CD4-positive, alpha-beta memory T cell (primary cell): ENCODE measurements around the gene ABHD8. TPM values are rescaled to one million over a fixed set of nuclear protein-coding genes. Genes with fewer than 3 reads are reported as not detected.
A peak's percentile ranks its signal among the peaks of the same experiment; 100 is the strongest.

Source experiments
- CTCF ChIA-PET: fragments of 350-600 bp; sonication (Branson Sonifier 250); formaldehyde crosslinking; loops from one replicate; lab custom pipeline; 2021; ENCODE audit warnings: inconsistent platforms; ENCODE audit not compliant: partially characterized antibody; lab: Charles Lee
- POLR2A ChIA-PET: fragments of 350-600 bp; sonication (Branson Sonifier 250); formaldehyde crosslinking; loops from one replicate; lab custom pipeline; 2021; ENCODE audit not compliant: partially characterized antibody; lab: Charles Lee
- DNase-seq, 5 donors: peaks; one replicate each; pipeline versions ENCODE4 v3.0.0 to v3.0.0-alpha.2; 2020 to 2022; ENCODE audit warnings: mixed read lengths in 1 of 5
- H3K27ac ChIP-seq: one replicate; pipeline ENCODE4 v1.7.0; 2013; ENCODE audit warnings: low read depth, low read length
- H3K27me3 ChIP-seq: 2 replicates; pipeline ENCODE4 v1.7.0; 2013; ENCODE audit warnings: mild to moderate bottlenecking, low read length, moderate library complexity; ENCODE audit not compliant: insufficient read depth
- H3K36me3 ChIP-seq: 2 replicates; pipeline ENCODE4 v1.7.0; 2013; ENCODE audit warnings: mild to moderate bottlenecking, low read length, moderate library complexity; ENCODE audit not compliant: insufficient read depth
- H3K4me1 ChIP-seq: 2 replicates; pipeline ENCODE4 v1.7.0; 2013; ENCODE audit warnings: mild to moderate bottlenecking, low read length, moderate library complexity; ENCODE audit not compliant: insufficient read depth
- H3K4me3 ChIP-seq, 2 donors: one replicate each; pipeline ENCODE4 v1.7.0; 2013; ENCODE audit warnings: low read length in 2 of 2, mild to moderate bottlenecking in 1 of 2
- H3K9me3 ChIP-seq, 2 donors: one replicate each; pipeline ENCODE4 v1.7.0; 2013; ENCODE audit warnings: low read length in 2 of 2, control low read depth in 1 of 2; ENCODE audit not compliant: control insufficient read depth in 1 of 2
- H3K27ac Mint-ChIP-seq, 7 donors: one replicate each; pipeline ENCODE4 v1.8.0; 2020 to 2021; ENCODE audit warnings: mixed read lengths in 7 of 7, mild to moderate bottlenecking in 6 of 7, inconsistent platforms in 3 of 7, moderate library complexity in 3 of 7
- H3K27me3 Mint-ChIP-seq, 2 donors: one replicate each; pipeline ENCODE4 v1.8.0; 2020 to 2021; ENCODE audit warnings: mixed read lengths in 2 of 2
- H3K36me3 Mint-ChIP-seq, 2 donors: one replicate each; pipeline ENCODE4 v1.8.0; 2020 to 2021; ENCODE audit warnings: mixed read lengths in 2 of 2, inconsistent platforms in 1 of 2, mild to moderate bottlenecking in 1 of 2
- H3K4me1 Mint-ChIP-seq, 4 donors: one replicate each; pipeline ENCODE4 v1.8.0; 2020 to 2021; ENCODE audit warnings: mixed read lengths in 4 of 4, mild to moderate bottlenecking in 1 of 4
- H3K4me3 Mint-ChIP-seq, 8 donors: one replicate each; pipeline ENCODE4 v1.8.0; 2020 to 2021; ENCODE audit warnings: mixed read lengths in 8 of 8, mild to moderate bottlenecking in 7 of 8, moderate library complexity in 6 of 8, inconsistent platforms in 3 of 8
- H3K9me3 Mint-ChIP-seq, 8 donors: one replicate each; pipeline ENCODE4 v1.8.0; 2020 to 2021; ENCODE audit warnings: mixed read lengths in 8 of 8, mild to moderate bottlenecking in 5 of 8, inconsistent platforms in 3 of 8, moderate library complexity in 1 of 8
- intact Hi-C: fragments of 100-400 bp; cut with micrococcal nuclease; formaldehyde crosslinking; loops from one replicate; pipeline ENCODE4 v1.15.1; 2023
- polyA plus RNA-seq, 2 donors: library from polyadenylated mRNA; unstranded; fragments of 300-500 nt; fragmentation: Illumina TruSeq; gene quantifications; one replicate each; pipeline ENCODE4 v1.2.3, GENCODE V29; 2021
- total RNA-seq, 2 experiments: library from RNA; stranded (reverse); gene quantifications; one replicate each; pipeline ENCODE4 v1.2.3, GENCODE V29; 2021

ABHD8 gene, protein sequence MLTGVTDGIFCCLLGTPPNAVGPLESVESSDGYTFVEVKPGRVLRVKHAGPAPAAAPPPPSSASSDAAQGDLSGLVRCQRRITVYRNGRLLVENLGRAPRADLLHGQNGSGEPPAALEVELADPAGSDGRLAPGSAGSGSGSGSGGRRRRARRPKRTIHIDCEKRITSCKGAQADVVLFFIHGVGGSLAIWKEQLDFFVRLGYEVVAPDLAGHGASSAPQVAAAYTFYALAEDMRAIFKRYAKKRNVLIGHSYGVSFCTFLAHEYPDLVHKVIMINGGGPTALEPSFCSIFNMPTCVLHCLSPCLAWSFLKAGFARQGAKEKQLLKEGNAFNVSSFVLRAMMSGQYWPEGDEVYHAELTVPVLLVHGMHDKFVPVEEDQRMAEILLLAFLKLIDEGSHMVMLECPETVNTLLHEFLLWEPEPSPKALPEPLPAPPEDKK
- total RNA-seq (10 to 100 TPM in 1 of 2 experiments, 1 to 10 TPM in 1; 9.3 to 10.1 TPM), polyA plus RNA-seq (1 to 10 TPM; 6.0 to 7.9 TPM)

GRCh38 chr19:17303167-17303939 lies at the start of gene ABHD8:
ABHD8 (minus strand) TSS chr19:17303425; CDS start chr19:17301616, 1,809 bp downstream.
- peaks cover 14 to 57% (median 34%) of the 10 kb centered on the region in 4 donors for H3K4me1 Mint-ChIP-seq
- peak within 1 kb of the TSS in 1 of 2 donors; percentile 59 for H3K4me3 ChIP-seq
- peak within 1 kb of the TSS; percentile 42 to 89 (median 76) for H3K27ac Mint-ChIP-seq
- peaks cover 0 to 2% of the 10 kb centered on the region in 2 donors for H3K36me3 Mint-ChIP-seq
- CTCF ChIA-PET: interaction anchor here (1.1 to 2.8 kb wide), 6 partner anchors 11 to 83 kb away, joined by 3 to 33 read pairs (median 6); partner anchors contain the start of gene BABAM1
- H3K27me3 Mint-ChIP-seq: no peaks in the 10 kb centered on the region
- POLR2A ChIA-PET: interaction anchor here (1.4 to 5.8 kb wide), 3 partner anchors 31 to 77 kb away, joined by 3 to 64 read pairs (median 5); partner anchors contain the start of genes ANO8, BABAM1, GTPBP3 and OCEL1
- intact Hi-C loops: no loop called here
- no peaks in the 10 kb centered on the region for H3K36me3 ChIP-seq
- peak; percentile 89 to 94 (median 90) for DNase-seq
- peaks cover 42% of the 10 kb centered on the region for H3K4me1 ChIP-seq
- H3K27ac ChIP-seq: peak within 1 kb of the TSS; percentile 71
- no peaks in the 10 kb centered on the region for H3K9me3 Mint-ChIP-seq
- no peaks in the 10 kb centered on the region for H3K27me3 ChIP-seq
- peaks cover 0 to under 1% of the 10 kb centered on the region in 2 donors for H3K9me3 ChIP-seq
- H3K4me3 Mint-ChIP-seq: peak within 1 kb of the TSS; percentile 67 to 91 (median 80)

DNA sequence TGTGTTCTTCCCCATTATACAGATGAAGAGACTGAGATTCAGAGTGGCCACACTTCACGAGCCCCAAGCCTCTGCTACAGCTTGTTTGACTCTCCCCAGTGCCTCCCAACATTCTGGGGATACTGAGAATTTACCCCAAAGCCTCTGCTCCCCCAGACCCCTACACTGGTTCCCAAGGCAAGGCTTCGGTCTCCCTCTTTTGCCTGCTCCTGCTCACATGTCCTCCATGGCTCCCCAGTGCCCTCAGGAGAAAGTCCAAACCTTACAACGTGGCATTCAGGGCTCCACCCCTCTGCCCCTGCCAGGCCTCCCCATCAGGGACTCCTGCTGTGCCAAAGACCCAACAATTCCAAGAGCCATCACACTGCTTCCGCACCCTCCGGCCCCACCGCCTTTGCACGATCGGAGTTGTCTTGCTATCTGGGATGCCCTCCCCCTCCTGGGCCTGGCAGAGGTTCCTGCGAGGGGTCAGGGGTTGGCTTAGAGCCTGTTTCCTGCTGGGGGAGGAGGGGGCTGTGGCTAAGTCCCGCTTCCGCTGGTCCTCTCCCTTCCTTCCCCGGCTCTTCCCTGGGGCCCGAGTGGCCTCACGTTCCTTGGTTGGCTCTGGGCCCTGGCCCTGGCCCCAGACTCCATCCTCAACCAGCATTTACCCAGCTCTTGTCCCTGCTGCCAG lies 49.5 kb upstream of the ABHD8 start:
- Mint-ChIP-seq H3K27ac (no peak overlapping the region), H3K27me3 (peaks cover 10 to 19% of the 10 kb centered on the region in 2 donors), H3K9me3 (peaks cover 0 to 2% (median 0%) of the 10 kb centered on the region in 8 donors), H3K4me3 (no peak overlapping the region), H3K36me3 (no peaks in the 10 kb centered on the region), H3K4me1 (peaks cover 0 to 5% (median 1%) of the 10 kb centered on the region in 4 donors)
- no peak for DNase-seq
- ChIA-PET POLR2A (no interaction called here), CTCF (no interaction called here)
- Histone ChIP-seq H3K4me1 (no peaks in the 10 kb centered on the region), H3K9me3 (no peaks in the 10 kb centered on the region), H3K27me3 (no peaks in the 10 kb centered on the region), H3K36me3 (no peaks in the 10 kb centered on the region), H3K4me3 (no peak overlapping the region), H3K27ac (no peak overlapping the region)
- intact Hi-C loops: no loop called here

- ChIA-PET POLR2A (no interaction called here), CTCF (no interaction called here)
- H3K36me3 Mint-ChIP-seq: no peaks in the 10 kb centered on the region
- Histone ChIP-seq H3K4me1 (no peaks in the 10 kb centered on the region), H3K36me3 (no peaks in the 10 kb centered on the region), H3K4me3 (no peak overlapping the region), H3K27ac (no peak overlapping the region), H3K27me3 (no peaks in the 10 kb centered on the region), H3K9me3 (no peaks in the 10 kb centered on the region)
- H3K9me3 Mint-ChIP-seq: peaks cover 0 to 2% (median 0%) of the 10 kb centered on the region in 8 donors
- H3K4me3 Mint-ChIP-seq: no peak overlapping the region
- H3K4me1 Mint-ChIP-seq: peaks cover 0 to 5% (median 1%) of the 10 kb centered on the region in 4 donors
- H3K27ac Mint-ChIP-seq: no peak overlapping the region
- intact Hi-C loops: no loop called here
- peaks cover 10 to 22% of the 10 kb centered on the region in 2 donors for H3K27me3 Mint-ChIP-seq
- no peak for DNase-seq
Observed at GRCh38 chr19:17351815-17352435, 48.7 kb upstream of the ABHD8 start.

GRCh38 chr19:17348700-17349099 lies 45.5 kb upstream of the ABHD8 start:
- no peaks in the 10 kb centered on the region for H3K9me3 ChIP-seq
- Mint-ChIP-seq H3K4me3 (no peak overlapping the region), H3K4me1 (peaks cover 5 to 11% (median 7%) of the 10 kb centered on the region in 4 donors), H3K27me3 (peaks cover 10 to 22% of the 10 kb centered on the region in 2 donors), H3K36me3 (no peaks in the 10 kb centered on the region), H3K27ac (no peak overlapping the region), H3K9me3 (no peaks in the 10 kb centered on the region)
- ChIA-PET POLR2A (no interaction called here), CTCF (interaction anchor here (0.8 to 2.1 kb wide), 2 partner anchors 15 to 37 kb away, joined by 3 to 8 read pairs; no protein-coding TSS in a partner anchor)
- intact Hi-C loops: no loop called here
- DNase-seq: no peak
- no peaks in the 10 kb centered on the region for H3K36me3 ChIP-seq
- no peak overlapping the region for H3K4me3 ChIP-seq
- H3K27me3 ChIP-seq: no peaks in the 10 kb centered on the region
- H3K4me1 ChIP-seq: no peaks in the 10 kb centered on the region
- no peak overlapping the region for H3K27ac ChIP-seq

GRCh38 chr19:17347877-17348276 lies 44.7 kb upstream of the ABHD8 start:
- no peaks in the 10 kb centered on the region for H3K9me3 ChIP-seq
- no peak overlapping the region for H3K4me3 ChIP-seq
- H3K27ac ChIP-seq: no peak overlapping the region
- POLR2A ChIA-PET: no interaction called here
- no peaks in the 10 kb centered on the region for H3K9me3 Mint-ChIP-seq
- H3K36me3 Mint-ChIP-seq: no peaks in the 10 kb centered on the region
- no peak overlapping the region for H3K4me3 Mint-ChIP-seq
- no peak for DNase-seq
- peaks cover 5 to 11% (median 7%) of the 10 kb centered on the region in 4 donors for H3K4me1 Mint-ChIP-seq
- H3K36me3 ChIP-seq: no peaks in the 10 kb centered on the region
- no peak overlapping the region for H3K27ac Mint-ChIP-seq
- peaks cover 10 to 17% of the 10 kb centered on the region in 2 donors for H3K27me3 Mint-ChIP-seq
- no peaks in the 10 kb centered on the region for H3K4me1 ChIP-seq
- intact Hi-C loops: no loop called here
- CTCF ChIA-PET: interaction anchor here (1.2 to 4.0 kb wide), 5 partner anchors 13 to 117 kb away, joined by 4 to 24 read pairs (median 11); partner anchors contain the start of gene ANO8
- no peaks in the 10 kb centered on the region for H3K27me3 ChIP-seq

DNA sequence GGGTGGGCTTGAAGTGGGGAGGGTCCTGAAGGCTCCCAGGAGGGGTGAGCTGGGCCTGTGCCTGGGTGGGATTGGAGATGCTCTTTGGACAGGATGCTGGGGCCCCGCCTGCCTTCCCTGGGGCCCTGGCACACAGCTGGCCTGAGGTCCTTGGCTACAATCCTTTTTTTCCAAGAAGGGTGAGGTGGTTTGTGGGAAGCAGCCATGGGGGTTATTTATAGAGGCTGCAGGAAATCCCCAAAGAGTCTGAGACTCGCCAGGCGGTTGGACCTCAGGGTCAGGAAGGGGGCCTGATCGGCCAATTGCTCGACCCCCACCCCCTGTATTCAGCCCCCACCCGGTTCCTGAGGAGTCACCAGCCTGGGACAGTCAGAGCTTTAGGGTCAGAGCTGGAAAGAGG lies 44.1 kb upstream of the ABHD8 start:
- Histone ChIP-seq H3K4me3 (no peak overlapping the region), H3K4me1 (no peaks in the 10 kb centered on the region), H3K9me3 (no peaks in the 10 kb centered on the region), H3K27me3 (no peaks in the 10 kb centered on the region), H3K27ac (no peak overlapping the region), H3K36me3 (no peaks in the 10 kb centered on the region)
- intact Hi-C loops: no loop called here
- DNase-seq: no peak
- no peak overlapping the region for H3K4me3 Mint-ChIP-seq
- H3K27me3 Mint-ChIP-seq: peaks cover 10 to 16% of the 10 kb centered on the region in 2 donors
- H3K27ac Mint-ChIP-seq: no peak overlapping the region
- H3K9me3 Mint-ChIP-seq: no peaks in the 10 kb centered on the region
- peaks cover 5 to 11% (median 8%) of the 10 kb centered on the region in 4 donors for H3K4me1 Mint-ChIP-seq
- ChIA-PET CTCF (interaction anchor here (0.7 to 4.0 kb wide), 6 partner anchors 12 to 118 kb away, joined by 4 to 24 read pairs (median 10); partner anchors contain the start of genes ANO8 and MVB12A), POLR2A (no interaction called here)
- no peaks in the 10 kb centered on the region for H3K36me3 Mint-ChIP-seq
